HCT116 (cell line): ENCODE results near the gene INSR. TPM values are rescaled to one million over a fixed set of nuclear protein-coding genes. Genes with fewer than 3 reads are reported as not detected.

Experiments
- ATAC-seq: fragments of 200-7000 bp; cut with Tn5 transposase; 2 replicates; pipeline ENCODE4 v1.9.1; 2020; ENCODE audit warnings: mild to moderate bottlenecking, moderate library complexity
- BruUV-seq: library from RNA; stranded (reverse); fragments of 400-500 nt; replicated peaks from 2 replicates; lab custom pipeline; 2021; lab: Mats Ljungman, UMichigan
- CTCF ChIA-PET: fragments of 300-600 bp; sonication (Branson Sonifier 250); formaldehyde crosslinking; loops from one replicate; lab custom pipeline; 2021; ENCODE audit warnings: antibody characterized with exemption; lab: Charles Lee
- POLR2A ChIA-PET: fragments of 300-600, 350-600 bp; sonication (Branson Sonifier 250); formaldehyde crosslinking; loops from one replicate; lab custom pipeline; 2021; ENCODE audit warnings: antibody characterized with exemption; lab: Charles Lee
- RAD21 ChIA-PET, 2 experiments: fragments of 300-600 bp; sonication (Branson Sonifier 250); formaldehyde crosslinking; loops; one replicate each; lab custom pipeline; 2023; ENCODE audit warnings: low total read pairs in 2 of 2; ENCODE audit not compliant: uncharacterized antibody in 2 of 2, unreplicated experiment in 2 of 2, low non-redundant PET in 1 of 2; lab: Charles Lee
- DNase-seq: peaks from one replicate; pipeline ENCODE4 v3.0.0-alpha.2; 2010; ENCODE audit warnings: low read depth, low spot score
- H2AFZ ChIP-seq: fragments of 200-600 bp; shearing (Covaris generic), sonication (generic); 2 replicates; pipeline ENCODE4 v1.6.1; 2017; ENCODE audit warnings: low read depth, mixed run types, mixed read lengths, antibody characterized with exemption, low read length; ENCODE audit not compliant: poor library complexity, severe bottlenecking
- H3K27ac ChIP-seq: 2 replicates; pipeline ENCODE4 v1.5.1; 2012; ENCODE audit warnings: low read depth, low read length
- H3K27me3 ChIP-seq: fragments of 200-600 bp; sonication (generic); 2 replicates; pipeline ENCODE4 v1.6.1; 2016; ENCODE audit warnings: mixed run types, low read length, mixed read lengths; ENCODE audit not compliant: insufficient read depth
- H3K36me3 ChIP-seq, 2 experiments: fragments of 200-500 bp in 1 of 2; fragments of 200-600 bp in 1 of 2; sonication (Bioruptor generic) in 1 of 2; sonication (generic) in 1 of 2; 2 replicates each; pipeline versions ENCODE4 v1.5.1 to v1.6.1; 2014 to 2016; ENCODE audit warnings: low read length in 2 of 2, inconsistent platforms in 1 of 2, mixed read lengths in 1 of 2, mixed run types in 1 of 2; ENCODE audit not compliant: insufficient read depth in 2 of 2, control insufficient read depth in 1 of 2
- H3K4me1 ChIP-seq, 2 experiments: fragments of 200-600 bp in 1 of 2; sonication (generic) in 1 of 2; 2 replicates each; pipeline versions ENCODE4 v1.5.1 to v1.6.1; 2012 to 2017; ENCODE audit warnings: low read length in 2 of 2, inconsistent platforms in 1 of 2, mild to moderate bottlenecking in 1 of 2, mixed read lengths in 1 of 2, mixed run types in 1 of 2, moderate library complexity in 1 of 2; ENCODE audit not compliant: insufficient read depth in 2 of 2, control insufficient read depth in 1 of 2
- H3K4me2 ChIP-seq: fragments of 200-600 bp; sonication (generic); 2 replicates; pipeline ENCODE4 v1.6.1; 2017; ENCODE audit warnings: mixed run types, low read length, mixed read lengths
- H3K4me3 ChIP-seq, 2 experiments: fragments of 200-600 bp in 1 of 2; sonication (generic) in 1 of 2; replicated peaks in 1 of 2; 2 replicates each; pipeline ENCODE4 v1.5.1; 2011 to 2016; ENCODE audit warnings: low read length in 2 of 2, control low read depth in 1 of 2, low read depth in 1 of 2, mild to moderate bottlenecking in 1 of 2, mixed read lengths in 1 of 2, mixed run types in 1 of 2
- H3K79me2 ChIP-seq: fragments of 200-600 bp; sonication (generic); 2 replicates; pipeline ENCODE4 v1.6.1; 2017; ENCODE audit warnings: mild to moderate bottlenecking, mixed run types, low read length, moderate library complexity, mixed read lengths; ENCODE audit not compliant: insufficient read depth
- H3K9ac ChIP-seq: fragments of 200-600 bp; sonication (generic); 2 replicates; pipeline ENCODE4 v1.6.1; 2016; ENCODE audit warnings: low read length, mixed read lengths
- H3K9me2 ChIP-seq: fragments of 200-600 bp; sonication (generic), shearing (Covaris generic); 2 replicates; pipeline ENCODE4 v1.6.1; 2017; ENCODE audit warnings: mixed run types, mild to moderate bottlenecking, moderate library complexity; ENCODE audit not compliant: insufficient read depth
- H3K9me3 ChIP-seq, 2 experiments: fragments of 200-500 bp in 1 of 2; fragments of 200-600 bp in 1 of 2; sonication (Bioruptor generic) in 1 of 2; sonication (generic) in 1 of 2; 2 replicates each; pipeline ENCODE4 v1.6.1; 2014 to 2017; ENCODE audit warnings: low read length in 2 of 2, mixed read lengths in 2 of 2, inconsistent platforms in 1 of 2, low read depth in 1 of 2, mild to moderate bottlenecking in 1 of 2, mixed run types in 1 of 2, moderate library complexity in 1 of 2; ENCODE audit not compliant: control insufficient read depth in 1 of 2, insufficient read depth in 1 of 2
- H4K20me1 ChIP-seq: fragments of 200-600 bp; sonication (generic), shearing (Covaris generic); 2 replicates; pipeline ENCODE4 v1.6.1; 2017; ENCODE audit warnings: mixed run types, mild to moderate bottlenecking, moderate library complexity; ENCODE audit not compliant: insufficient read depth
- EGR1 ChIP-seq: IDR thresholded peaks from 2 replicates; pipeline ENCODE4 v1.6.1; 2012; ENCODE audit warnings: low read depth
- ELF1 ChIP-seq: IDR thresholded peaks from 2 replicates; pipeline ENCODE4 v1.6.1; 2012; ENCODE audit warnings: low read depth, borderline replicate concordance
- EZH2phosphoT487 ChIP-seq: fragments of 200-600 bp; IDR thresholded peaks from 2 replicates; pipeline ENCODE4 v1.6.1; 2018; ENCODE audit warnings: antibody characterized with exemption, borderline replicate concordance
- FOSL1 ChIP-seq: IDR thresholded peaks from 2 replicates; pipeline ENCODE4 v1.6.1; 2012; ENCODE audit warnings: low read depth
- POLR2A ChIP-seq: IDR thresholded peaks from 2 replicates; pipeline ENCODE4 v1.7.0; 2011; ENCODE audit warnings: borderline replicate concordance; ENCODE audit not compliant: insufficient read depth, insufficient read length; ENCODE audit errors: extremely low read depth
- POLR2AphosphoS5 ChIP-seq: IDR thresholded peaks from 2 replicates; pipeline ENCODE4 v1.6.1; 2011; ENCODE audit warnings: mild to moderate bottlenecking, low read depth, low read length, moderate library complexity
- RAD21 ChIP-seq: IDR thresholded peaks from 2 replicates; pipeline ENCODE4 v1.6.1; 2012; ENCODE audit warnings: low read depth, mild to moderate bottlenecking
- SIN3A ChIP-seq: IDR thresholded peaks from 2 replicates; pipeline ENCODE4 v1.6.1; 2012; ENCODE audit warnings: low read depth
- SRF ChIP-seq: IDR thresholded peaks from 2 replicates; pipeline ENCODE4 v1.6.1; 2012; ENCODE audit warnings: low read depth
- TCF7L2 ChIP-seq: IDR thresholded peaks from 2 replicates; pipeline ENCODE4 v1.7.0; 2011; ENCODE audit warnings: borderline replicate concordance, inconsistent platforms; ENCODE audit not compliant: insufficient read depth, insufficient read length; ENCODE audit errors: extremely low read depth
- YY1 ChIP-seq: IDR thresholded peaks from 2 replicates; pipeline ENCODE4 v1.6.1; 2011; ENCODE audit warnings: low read length, low read depth, moderate library complexity, mild to moderate bottlenecking; ENCODE audit not compliant: insufficient replicate concordance; ENCODE audit errors: extremely low read depth
- ZFX ChIP-seq: fragments of 450-650 bp; IDR thresholded peaks from 2 replicates; pipeline ENCODE4 v1.6.1; 2017
- intact Hi-C: fragments of 100-400 bp; cut with micrococcal nuclease; formaldehyde crosslinking; loops from 2 replicates; pipeline ENCODE4 v1.10.0; 2022
- total RNA-seq: library from RNA; stranded (reverse); gene quantifications from one replicate; pipeline ENCODE4 v1.2.1, GENCODE V29; 2021; ENCODE audit not compliant: unreplicated experiment
- TF ChIP-seq, protein P1 (sequence below): IDR thresholded peaks from 2 replicates; pipeline ENCODE4 v1.6.1; 2011; ENCODE audit warnings: mild to moderate bottlenecking, low read length, moderate library complexity; ENCODE audit not compliant: insufficient replicate concordance; ENCODE audit errors: extremely low read depth
- TF ChIP-seq, protein P2 (sequence below), 3 experiments: fragments of 200-600 bp in 1 of 3; sonication (generic) in 1 of 3; IDR thresholded peaks in 2 of 3; conservative IDR thresholded peaks in 1 of 3; 2 replicates each; pipeline ENCODE4 v1.5.1; 2012 to 2017; ENCODE audit warnings: low read depth in 2 of 3, low read length in 2 of 3, antibody characterized with exemption in 1 of 3, borderline replicate concordance in 1 of 3, control low read depth in 1 of 3, mild to moderate bottlenecking in 1 of 3, mixed read lengths in 1 of 3, mixed run types in 1 of 3, moderate library complexity in 1 of 3; ENCODE audit not compliant: insufficient read depth in 1 of 3
- TF ChIP-seq, protein P3 (sequence below): IDR thresholded peaks from 2 replicates; pipeline ENCODE4 v1.6.1; 2012
- TF ChIP-seq, protein P4 (sequence below): IDR thresholded peaks from 2 replicates; pipeline ENCODE4 v1.6.1; 2012
- TF ChIP-seq, protein P5 (sequence below): IDR thresholded peaks from 2 replicates; pipeline ENCODE4 v1.6.1; 2012; ENCODE audit warnings: low read depth

Gene INSR
- total RNA-seq, 1 experiment from 2014 or later = 25.4 TPM

DNA sequence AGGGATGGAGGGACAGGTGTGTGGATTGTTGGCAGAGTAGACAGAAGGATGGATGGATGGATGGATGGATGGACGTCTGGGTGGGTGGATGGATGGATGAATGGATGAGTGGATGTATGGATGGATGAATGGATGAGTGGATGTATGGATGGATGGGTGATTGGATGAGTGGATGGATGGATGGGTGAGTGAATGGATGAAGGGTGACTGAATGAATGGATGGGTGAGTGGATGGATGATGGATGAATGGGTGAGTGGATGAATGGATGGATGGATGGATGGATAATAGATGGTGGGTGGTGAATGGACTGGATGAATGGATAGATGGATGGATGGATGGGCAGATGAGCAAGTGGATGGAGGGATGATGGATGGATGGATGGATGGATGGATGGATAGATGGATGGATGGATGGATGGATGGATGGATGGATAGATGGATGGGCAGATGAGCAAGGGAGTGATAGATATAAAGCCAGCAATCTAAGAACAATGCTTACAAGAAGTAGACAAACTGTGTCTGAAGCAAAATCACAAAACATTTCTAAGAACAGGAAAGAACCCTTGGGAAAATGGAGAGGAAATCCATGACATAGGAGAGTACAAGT lies 65.2 kb downstream of the INSR start (continued):
- TF ChIP-seq EZH2phosphoT487 (no peak), RAD21 (no peak)

DNA sequence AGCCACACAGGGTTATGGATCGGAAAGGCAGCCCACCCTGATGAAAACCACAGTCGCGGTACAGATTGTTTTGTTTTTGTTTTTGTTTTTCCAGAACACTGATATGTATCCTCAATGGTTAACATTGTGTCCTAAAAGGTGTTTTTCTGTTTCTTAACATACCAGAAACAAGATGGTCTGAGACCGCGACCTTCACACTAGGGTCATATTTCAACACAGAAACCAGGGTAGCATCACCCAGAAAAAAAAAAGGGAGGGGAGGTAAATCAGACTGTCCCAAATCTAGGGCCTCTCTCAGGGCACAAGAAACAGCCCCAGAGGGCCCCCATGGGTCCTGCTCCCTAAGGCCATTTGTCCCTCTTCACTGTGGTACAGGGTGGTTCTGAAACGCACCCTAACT lies 66.5 kb downstream of the INSR start:
- H2AFZ ChIP-seq = no peak overlapping the region
- no peak overlapping the region for H3K9ac ChIP-seq
- no peak overlapping the region for H3K4me3 ChIP-seq
- no peaks in the 10 kb centered on the region for H4K20me1 ChIP-seq
- no peak for ATAC-seq
- H3K36me3 ChIP-seq = no peaks in the 10 kb centered on the region
- POLR2A ChIA-PET = no interaction called here
- intact Hi-C loops = no loop called here
- no peaks in the 10 kb centered on the region for H3K27me3 ChIP-seq
- CTCF ChIA-PET = no interaction called here
- H3K27ac ChIP-seq = no peak overlapping the region
- no TSS peak for BruUV-seq
- RAD21 ChIA-PET = no interaction called here
- DNase-seq = no peak
- no peak overlapping the region for H3K4me2 ChIP-seq
- no peaks in the 10 kb centered on the region for H3K9me3 ChIP-seq
- H3K4me1 ChIP-seq = no peaks in the 10 kb centered on the region
- H3K9me2 ChIP-seq = no peaks in the 10 kb centered on the region
- H3K79me2 ChIP-seq = no peaks in the 10 kb centered on the region
- TF ChIP-seq SRF (no peak), FOSL1 (no peak), POLR2AphosphoS5 (no peak), ELF1 (no peak), RAD21 (no peak), POLR2A (no peak), ZFX (no peak), SIN3A (no peak), YY1 (no peak), EZH2phosphoT487 (no peak), EGR1 (no peak), TCF7L2 (no peak)
- TF ChIP-seq, protein P1, sequence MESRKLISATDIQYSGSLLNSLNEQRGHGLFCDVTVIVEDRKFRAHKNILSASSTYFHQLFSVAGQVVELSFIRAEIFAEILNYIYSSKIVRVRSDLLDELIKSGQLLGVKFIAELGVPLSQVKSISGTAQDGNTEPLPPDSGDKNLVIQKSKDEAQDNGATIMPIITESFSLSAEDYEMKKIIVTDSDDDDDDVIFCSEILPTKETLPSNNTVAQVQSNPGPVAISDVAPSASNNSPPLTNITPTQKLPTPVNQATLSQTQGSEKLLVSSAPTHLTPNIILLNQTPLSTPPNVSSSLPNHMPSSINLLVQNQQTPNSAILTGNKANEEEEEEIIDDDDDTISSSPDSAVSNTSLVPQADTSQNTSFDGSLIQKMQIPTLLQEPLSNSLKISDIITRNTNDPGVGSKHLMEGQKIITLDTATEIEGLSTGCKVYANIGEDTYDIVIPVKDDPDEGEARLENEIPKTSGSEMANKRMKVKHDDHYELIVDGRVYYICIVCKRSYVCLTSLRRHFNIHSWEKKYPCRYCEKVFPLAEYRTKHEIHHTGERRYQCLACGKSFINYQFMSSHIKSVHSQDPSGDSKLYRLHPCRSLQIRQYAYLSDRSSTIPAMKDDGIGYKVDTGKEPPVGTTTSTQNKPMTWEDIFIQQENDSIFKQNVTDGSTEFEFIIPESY = no peak
- TF ChIP-seq, protein P2, sequence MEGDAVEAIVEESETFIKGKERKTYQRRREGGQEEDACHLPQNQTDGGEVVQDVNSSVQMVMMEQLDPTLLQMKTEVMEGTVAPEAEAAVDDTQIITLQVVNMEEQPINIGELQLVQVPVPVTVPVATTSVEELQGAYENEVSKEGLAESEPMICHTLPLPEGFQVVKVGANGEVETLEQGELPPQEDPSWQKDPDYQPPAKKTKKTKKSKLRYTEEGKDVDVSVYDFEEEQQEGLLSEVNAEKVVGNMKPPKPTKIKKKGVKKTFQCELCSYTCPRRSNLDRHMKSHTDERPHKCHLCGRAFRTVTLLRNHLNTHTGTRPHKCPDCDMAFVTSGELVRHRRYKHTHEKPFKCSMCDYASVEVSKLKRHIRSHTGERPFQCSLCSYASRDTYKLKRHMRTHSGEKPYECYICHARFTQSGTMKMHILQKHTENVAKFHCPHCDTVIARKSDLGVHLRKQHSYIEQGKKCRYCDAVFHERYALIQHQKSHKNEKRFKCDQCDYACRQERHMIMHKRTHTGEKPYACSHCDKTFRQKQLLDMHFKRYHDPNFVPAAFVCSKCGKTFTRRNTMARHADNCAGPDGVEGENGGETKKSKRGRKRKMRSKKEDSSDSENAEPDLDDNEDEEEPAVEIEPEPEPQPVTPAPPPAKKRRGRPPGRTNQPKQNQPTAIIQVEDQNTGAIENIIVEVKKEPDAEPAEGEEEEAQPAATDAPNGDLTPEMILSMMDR (IDR thresholded peaks at IDR 0.05 in 2 of 3, conservative IDR thresholded peaks at IDR 0.05 in 1 of 3; ENCODE audit: borderline replicate concordance in 1 of 3, insufficient read depth in 1 of 3, low read depth in 2 of 3, low read length in 2 of 3) = no peak
- TF ChIP-seq, protein P3, sequence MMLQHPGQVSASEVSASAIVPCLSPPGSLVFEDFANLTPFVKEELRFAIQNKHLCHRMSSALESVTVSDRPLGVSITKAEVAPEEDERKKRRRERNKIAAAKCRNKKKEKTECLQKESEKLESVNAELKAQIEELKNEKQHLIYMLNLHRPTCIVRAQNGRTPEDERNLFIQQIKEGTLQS = no peak
- TF ChIP-seq, protein P4, sequence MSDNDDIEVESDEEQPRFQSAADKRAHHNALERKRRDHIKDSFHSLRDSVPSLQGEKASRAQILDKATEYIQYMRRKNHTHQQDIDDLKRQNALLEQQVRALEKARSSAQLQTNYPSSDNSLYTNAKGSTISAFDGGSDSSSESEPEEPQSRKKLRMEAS = no peak
- TF ChIP-seq, protein P5, sequence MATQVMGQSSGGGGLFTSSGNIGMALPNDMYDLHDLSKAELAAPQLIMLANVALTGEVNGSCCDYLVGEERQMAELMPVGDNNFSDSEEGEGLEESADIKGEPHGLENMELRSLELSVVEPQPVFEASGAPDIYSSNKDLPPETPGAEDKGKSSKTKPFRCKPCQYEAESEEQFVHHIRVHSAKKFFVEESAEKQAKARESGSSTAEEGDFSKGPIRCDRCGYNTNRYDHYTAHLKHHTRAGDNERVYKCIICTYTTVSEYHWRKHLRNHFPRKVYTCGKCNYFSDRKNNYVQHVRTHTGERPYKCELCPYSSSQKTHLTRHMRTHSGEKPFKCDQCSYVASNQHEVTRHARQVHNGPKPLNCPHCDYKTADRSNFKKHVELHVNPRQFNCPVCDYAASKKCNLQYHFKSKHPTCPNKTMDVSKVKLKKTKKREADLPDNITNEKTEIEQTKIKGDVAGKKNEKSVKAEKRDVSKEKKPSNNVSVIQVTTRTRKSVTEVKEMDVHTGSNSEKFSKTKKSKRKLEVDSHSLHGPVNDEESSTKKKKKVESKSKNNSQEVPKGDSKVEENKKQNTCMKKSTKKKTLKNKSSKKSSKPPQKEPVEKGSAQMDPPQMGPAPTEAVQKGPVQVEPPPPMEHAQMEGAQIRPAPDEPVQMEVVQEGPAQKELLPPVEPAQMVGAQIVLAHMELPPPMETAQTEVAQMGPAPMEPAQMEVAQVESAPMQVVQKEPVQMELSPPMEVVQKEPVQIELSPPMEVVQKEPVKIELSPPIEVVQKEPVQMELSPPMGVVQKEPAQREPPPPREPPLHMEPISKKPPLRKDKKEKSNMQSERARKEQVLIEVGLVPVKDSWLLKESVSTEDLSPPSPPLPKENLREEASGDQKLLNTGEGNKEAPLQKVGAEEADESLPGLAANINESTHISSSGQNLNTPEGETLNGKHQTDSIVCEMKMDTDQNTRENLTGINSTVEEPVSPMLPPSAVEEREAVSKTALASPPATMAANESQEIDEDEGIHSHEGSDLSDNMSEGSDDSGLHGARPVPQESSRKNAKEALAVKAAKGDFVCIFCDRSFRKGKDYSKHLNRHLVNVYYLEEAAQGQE = no peak
